Measurements from ENCODE around the gene TENM3. TPM values are rescaled to one million over a fixed set of nuclear protein-coding genes. Genes with fewer than 3 reads are reported as not detected.
A peak's percentile ranks its signal among the peaks of the same experiment; 100 is the strongest.

The TENM3 gene
- polyA plus RNA-seq, 4 donors, result 15.3 to 18.0 (median 17.9) TPM

DNA sequence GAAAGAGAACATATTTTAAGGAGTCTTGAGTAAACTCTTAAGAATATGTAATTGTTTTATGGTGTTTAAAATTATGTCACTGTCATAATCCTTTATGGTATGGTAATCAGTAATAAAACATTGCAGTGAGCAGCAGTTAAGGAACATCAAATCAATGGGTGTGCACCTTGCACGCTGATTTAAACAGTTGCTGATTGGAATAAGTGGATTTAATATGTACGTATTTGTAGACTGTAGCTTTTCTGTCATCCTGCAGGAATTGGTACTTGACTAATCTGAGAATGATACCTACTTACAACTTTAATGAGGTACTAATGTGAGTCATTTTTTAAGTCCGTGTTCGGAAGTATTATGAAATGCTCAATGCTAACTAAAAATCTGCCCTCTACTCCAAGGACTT, 461.7 kb downstream of the TENM3 start:
- DNase-seq (ENCODE audit: low read depth in 4 of 4, low spot score in 3 of 4), result no peak

DNA sequence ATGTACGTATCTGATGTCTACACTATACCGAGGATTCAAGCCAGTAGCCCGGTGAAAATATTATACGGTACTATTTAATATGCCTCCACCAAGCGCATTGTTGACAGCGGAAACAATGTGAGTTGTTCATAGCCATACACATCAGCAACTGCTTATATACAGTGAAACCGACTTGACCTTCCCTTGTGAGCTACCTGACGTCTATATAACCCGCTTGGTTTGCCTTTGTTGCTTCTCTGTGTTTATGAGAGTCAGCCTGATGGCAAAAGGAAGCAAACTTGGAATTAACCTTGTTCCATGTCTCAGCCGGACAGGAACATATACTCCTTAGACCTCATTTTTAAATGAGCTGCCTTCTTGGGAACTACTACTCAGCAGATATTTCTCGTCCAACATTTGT, 462.2 kb downstream of the TENM3 start:
- no peak for DNase-seq (ENCODE audit: low read depth in 4 of 4, low spot score in 3 of 4)

DNA sequence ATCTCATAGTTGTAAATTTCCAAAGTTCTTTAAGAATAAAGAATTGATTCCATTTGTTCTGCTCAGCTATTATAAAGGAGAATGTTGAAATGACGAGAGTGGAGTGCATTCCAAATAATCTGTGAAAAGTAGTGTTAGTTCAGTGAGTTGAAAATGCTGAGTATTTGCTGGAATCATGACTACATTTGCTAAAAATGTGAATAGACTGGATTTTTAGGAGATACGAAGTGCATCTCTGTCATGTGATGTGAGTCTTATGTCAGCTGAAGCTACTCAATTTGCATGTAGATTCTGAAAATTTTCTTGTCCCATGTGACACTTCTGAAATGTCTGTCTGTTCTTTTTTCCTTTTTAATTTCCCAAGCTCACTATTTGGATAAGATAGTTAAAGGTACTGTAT, 468.0 kb downstream of the TENM3 start:
- no peak for DNase-seq (ENCODE audit: low read depth in 4 of 4, low spot score in 3 of 4)

DNA sequence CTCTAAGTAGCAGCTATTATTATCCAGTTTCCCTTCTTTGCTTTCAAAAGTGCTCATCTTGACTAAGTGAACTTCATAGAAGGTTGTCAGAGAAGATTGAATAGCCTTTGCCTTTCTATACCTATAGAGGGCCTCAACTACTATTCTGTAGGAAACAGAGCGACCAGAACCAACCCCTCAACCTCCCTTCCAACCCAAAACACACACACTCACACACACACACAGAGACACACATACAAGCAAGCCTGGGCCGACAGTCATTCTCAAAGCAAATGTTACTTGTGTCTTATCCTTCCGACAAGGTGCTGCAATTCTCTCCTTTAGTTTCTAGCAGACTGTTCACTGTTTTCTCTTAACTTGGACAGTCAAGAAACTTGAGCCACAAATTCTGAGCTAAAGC, 472.3 kb downstream of the TENM3 start:
- no peak for DNase-seq (ENCODE audit: low read depth in 4 of 4, low spot score in 3 of 4)

DNA sequence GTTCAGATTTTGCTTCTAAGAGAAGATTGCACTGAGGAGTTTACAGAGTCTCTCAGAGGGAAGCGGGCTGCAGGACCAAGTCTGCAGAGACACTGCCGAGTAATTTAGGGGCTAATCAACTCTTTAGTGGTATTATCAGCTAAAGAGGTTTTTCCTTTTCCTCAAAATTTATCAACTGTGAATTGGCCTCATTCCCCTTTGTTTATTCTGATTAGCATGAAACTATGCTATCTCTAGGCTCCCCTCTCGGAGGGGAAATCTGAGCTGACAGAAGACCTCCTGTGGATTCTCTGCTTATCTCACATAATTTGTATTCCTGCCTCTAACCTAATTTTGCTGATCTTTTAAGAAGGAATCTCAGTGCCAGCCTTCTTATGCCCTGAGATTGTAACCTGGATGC, 473.0 kb downstream of the TENM3 start:
- no peak for DNase-seq (ENCODE audit: low read depth in 4 of 4, low spot score in 3 of 4)

DNA sequence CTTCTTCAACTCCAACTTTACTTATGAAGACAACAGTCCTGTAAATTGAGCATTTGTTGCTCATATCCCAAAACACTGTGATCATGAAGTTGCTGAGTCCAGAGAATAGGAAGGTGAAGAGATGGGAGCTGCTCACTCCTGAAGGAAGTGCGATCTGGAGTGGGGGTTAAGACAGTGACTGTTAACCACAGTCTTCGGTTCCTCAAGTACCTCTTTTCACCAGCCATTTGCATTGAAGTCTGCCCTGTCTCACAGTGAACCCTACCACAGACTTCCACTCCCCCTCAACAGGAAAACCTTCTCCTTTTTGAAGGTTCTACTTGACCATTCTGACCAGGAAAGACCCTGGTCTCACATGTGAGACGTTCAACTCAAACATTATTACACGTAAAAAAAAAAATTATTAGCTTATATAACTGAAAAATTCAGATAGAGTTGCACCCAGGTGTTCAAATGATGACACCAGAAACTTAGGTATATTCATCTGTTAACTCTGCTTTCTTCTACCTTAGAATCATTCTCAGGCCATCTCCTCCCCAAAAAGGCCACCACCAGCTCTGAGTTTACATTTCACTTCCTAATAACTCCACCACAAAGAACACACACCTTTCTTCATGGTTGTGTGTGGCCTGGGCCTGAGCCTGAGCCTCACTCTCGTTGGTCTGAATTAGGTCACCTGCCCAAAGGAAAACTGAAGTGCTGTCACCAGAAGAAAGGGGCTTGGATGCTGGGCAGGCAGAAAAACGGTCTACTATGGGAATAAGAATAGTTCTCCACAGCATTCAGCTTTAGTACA, 474.8 kb downstream of the TENM3 start:
- no peak for DNase-seq (ENCODE audit: low read depth in 4 of 4, low spot score in 3 of 4)

DNA sequence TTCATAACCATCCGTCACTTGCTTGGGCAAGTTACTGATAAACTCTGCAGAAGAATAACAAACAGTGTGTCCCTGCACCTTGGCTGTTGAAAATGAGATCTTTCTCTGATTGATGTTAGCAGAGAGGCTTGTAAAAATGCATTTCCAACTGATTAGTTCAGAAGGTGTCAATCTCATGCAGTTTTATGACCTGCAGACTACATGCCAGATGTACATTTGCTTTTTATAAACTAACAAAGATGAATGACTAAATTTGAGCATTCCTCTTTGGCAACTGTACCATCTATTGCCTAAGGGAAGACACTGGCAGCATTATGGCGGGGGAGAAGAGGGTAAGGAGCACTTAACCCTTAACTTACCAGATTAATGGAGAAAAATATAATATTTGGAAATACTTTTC, 481.2 kb downstream of the TENM3 start:
- no peak for DNase-seq (ENCODE audit: low read depth in 4 of 4, low spot score in 3 of 4)

DNA sequence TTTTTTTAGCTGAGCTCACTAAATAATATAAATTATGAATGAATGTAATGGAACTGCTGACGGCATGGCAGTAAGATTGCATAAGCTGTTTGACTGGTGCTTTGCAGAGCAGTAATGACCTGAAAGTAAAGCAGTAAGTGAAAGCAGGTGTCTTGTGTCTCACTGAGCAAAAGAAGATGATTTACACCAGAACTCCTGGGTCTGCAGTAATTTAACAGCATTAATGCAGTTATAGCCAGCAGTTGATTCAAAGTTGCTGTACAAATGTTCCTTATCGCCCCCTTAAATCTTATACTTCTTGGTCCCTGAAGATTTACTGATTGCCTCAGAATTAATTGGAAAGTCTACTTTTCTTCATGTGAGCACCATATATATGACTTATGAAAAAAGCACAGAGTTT, 486.3 kb downstream of the TENM3 start:
- peak in 2 of 4 donors; percentile 24 to 34 for DNase-seq (ENCODE audit: low read depth in 4 of 4, low spot score in 3 of 4)

DNA sequence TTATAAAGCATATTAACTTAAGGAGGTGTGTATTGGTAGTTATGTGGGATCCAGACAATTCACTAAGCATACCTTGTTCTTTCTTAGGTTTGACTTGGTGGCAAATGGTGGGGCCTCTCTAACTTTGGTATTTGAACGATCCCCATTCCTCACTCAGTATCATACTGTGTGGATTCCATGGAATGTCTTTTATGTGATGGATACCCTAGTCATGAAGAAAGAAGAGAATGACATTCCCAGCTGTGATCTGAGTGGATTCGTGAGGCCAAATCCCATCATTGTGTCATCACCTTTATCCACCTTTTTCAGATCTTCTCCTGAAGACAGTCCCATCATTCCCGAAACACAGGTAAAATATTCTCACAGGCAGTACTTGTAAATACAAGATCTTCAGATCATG, 487.6 kb downstream of the TENM3 start:
- no peak for DNase-seq (ENCODE audit: low read depth in 4 of 4, low spot score in 3 of 4)

DNA sequence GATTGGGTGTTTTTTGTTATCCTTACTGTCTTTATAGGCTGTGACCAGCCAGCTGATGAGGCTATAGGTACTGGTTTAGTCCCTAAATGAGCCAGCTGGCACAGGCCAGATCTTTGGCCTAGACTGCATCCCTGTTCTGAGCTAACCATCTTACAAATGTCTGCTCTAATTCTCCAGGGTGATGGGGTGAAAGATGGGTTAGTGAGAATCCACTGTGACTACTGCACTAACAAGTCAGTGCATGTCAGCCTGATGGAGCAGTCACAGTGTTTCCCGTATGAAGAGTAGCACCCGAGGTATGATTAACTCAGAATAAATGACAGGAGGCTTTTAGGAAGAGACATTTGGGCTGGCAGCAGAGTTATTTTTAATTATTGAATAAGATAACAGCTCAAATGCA, 493.0 kb downstream of the TENM3 start:
- DNase-seq (ENCODE audit: low read depth in 4 of 4, low spot score in 3 of 4), result no peak

DNA sequence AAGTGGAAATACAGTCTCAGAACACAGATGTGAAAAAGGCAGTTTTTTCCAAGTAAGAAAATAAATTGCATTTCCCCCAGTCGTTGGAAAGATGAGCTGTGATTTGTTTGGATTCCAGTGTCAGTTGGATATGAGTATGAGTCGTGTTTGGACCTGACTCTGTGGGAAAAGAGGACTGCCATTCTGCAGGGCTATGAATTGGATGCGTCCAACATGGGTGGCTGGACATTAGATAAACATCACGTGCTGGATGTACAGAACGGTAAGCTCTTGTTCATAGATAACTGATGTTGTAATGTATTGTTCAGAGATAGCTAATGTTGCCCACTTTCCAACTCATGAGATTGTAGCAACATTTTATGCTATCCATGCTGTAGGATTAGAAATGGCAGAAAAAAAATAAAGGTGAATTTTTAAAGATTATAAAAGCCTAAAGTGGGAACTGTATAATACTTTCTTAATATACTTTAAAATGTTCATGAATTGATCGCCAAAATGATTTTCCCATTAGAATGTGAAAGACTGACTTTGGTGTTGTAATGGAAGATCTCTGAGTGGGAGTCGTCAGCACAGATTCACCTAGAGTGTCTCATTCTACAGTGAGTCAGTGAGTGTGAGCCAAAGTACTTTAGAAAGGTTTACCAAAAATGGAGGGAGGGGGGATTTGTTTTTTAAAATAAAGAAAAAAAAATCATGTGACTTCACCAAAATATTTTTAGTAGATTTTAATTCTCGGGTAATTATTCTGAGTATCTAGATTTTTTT, 495.3 kb downstream of the TENM3 start:
- no peak for DNase-seq (ENCODE audit: low read depth in 4 of 4, low spot score in 3 of 4)

DNA sequence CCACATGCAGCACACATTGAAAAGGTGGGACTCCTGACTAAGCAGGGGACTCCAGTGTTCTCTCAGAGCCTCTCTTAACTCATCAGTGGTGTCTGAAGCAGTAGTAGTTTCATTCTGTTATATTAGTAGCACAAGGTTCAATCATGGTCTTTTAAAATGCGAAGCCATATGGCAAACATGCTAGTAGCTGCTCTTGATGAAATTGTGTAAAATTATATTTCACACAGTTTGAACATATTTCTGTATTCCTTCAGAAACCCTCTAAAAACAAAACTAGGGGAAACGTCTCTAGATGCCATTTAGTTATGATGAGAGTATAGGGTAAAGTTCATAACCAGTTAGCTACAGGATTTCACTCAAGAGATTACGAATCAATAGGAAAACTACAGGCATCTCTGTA, 497.1 kb downstream of the TENM3 start:
- no peak for DNase-seq (ENCODE audit: low read depth in 4 of 4, low spot score in 3 of 4)

DNA sequence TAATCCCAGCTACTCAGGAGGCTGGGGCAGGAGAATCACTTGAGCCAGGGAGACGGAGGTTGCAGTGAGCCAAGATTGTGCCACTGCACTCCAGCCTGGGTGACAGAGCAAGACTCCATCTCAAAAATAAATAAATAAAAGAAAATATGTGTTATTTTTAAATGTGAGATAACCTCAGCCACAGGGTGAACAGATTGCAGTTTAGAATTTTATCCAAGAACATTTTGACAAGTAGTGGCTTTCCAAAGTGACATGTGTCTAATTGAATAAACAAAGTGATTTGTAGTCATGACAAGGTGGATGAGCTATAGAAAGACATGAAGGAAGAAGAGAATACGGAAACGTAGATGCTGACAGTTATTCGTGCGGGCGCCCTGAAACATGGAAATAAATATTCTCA, 497.9 kb downstream of the TENM3 start:
- DNase-seq (ENCODE audit: low read depth in 4 of 4, low spot score in 3 of 4), result no peak

DNA sequence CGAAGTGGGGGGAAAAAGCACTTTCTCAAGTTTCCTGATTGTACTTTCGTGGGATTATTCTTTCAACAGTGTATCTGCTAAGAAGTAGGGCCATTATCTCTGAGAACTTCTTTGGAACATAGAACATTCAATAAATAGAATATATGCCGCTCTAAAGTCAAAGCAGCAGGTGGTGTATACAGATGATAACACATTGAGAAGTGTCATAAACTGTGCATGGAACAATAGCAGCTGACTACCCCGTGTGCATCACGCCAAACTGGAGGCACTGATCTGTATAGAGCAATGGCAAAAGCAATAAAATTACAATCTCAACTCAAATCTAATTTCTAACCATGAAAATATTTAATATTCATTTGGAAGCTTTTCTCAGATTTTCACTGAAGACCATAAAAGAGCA, 498.7 kb downstream of the TENM3 start:
- DNase-seq (ENCODE audit: low read depth in 4 of 4, low spot score in 3 of 4), result no peak

DNA sequence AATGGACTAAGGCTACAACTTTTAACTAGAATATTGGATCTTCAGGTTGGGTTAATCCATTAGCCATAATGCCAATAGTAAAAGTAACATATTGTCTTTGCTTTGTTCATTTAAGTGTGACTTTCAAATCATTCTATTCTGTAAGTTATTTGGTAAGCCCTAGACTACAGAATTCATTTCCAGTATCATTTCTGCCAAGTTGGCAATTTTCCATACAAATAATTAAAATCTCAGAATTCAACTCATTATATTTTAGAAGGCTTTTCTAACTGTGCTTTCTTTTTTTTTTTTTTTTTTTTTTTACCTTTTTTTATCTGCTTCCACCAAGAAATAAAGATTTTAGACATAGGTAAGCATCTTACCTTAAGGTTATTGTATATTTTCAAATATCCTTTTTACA, 500.6 kb downstream of the TENM3 start:
- no peak for DNase-seq (ENCODE audit: low read depth in 4 of 4, low spot score in 3 of 4)

DNA sequence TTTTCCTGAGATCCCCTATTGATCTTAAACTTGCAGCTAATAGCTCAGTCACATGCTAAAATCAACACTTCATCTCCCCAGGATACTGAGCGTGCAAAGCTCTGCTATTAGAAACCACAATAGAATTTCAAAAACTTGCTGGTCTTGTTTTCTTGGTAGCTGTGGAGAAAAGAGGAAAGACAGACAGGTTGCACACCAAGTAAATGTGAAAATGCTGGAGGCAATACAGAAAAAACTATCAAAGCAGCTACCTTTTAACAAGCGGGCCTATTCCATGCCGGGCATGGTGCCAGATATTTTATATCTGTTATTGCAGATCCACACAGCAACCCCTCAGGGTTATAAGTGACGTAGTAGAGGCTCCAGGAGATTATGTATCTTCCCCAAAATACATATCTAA, 502.0 kb downstream of the TENM3 start:
- no peak for DNase-seq (ENCODE audit: low read depth in 4 of 4, low spot score in 3 of 4)

DNA sequence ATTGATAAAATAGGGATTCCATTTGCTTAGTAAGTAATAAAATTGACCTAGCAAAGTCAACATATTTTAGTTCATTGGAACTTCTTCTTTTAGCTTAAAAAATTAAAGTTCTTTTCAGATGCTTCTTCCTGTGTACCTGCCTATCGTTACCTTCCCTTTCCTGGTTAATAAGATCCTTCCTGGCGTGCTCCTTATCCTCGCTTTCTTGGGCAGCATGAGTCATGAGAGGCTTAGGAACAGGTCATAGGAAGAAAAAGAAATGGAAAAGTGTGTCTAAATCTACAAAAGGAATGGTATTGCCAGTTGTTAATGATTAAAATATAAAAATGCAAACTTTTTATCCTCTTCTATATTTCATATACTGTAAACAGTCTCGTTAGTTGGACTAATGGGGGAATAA, 503.7 kb downstream of the TENM3 start:
- DNase-seq (ENCODE audit: low read depth in 4 of 4, low spot score in 3 of 4), result no peak

DNA sequence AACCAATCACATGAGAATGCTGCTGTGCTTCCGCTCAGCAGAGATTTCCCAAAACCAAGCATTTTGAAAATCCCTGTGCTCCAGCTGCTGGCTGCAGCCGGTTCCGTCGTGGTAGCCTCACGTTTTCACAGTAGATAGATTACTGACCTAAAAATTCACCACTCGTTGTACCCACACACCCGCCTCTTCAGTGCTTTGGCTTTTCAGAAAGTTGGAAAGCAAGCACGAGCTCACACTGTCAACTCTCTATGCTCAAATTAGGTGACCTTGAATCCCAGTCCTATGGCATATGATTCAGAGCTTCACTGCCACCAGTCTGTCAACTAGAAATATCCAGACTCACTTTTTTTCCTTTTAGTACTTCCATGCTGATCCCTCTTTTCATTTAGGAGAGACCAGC, 505.1 kb downstream of the TENM3 start:
- no peak for DNase-seq (ENCODE audit: low read depth in 4 of 4, low spot score in 3 of 4)

DNA sequence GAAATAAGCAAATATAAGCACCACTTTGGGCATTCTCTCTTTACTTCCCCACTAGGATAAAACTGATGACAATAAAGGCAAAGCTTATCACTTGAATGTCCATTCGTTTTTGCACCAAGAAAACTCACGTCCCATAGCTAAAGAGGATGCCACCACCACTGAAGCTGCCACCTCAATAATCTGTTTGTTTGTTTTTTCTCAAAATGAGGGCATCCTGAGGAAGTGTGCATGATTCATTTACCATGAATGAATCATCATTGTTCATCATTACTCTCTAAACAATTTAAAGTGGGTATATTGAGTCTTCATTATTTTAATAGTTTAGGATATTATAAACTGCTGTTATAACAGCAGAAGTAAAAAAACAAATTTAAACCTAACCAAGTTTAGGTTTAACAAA, 505.7 kb downstream of the TENM3 start:
- no peak for DNase-seq (ENCODE audit: low read depth in 4 of 4, low spot score in 3 of 4)

DNA sequence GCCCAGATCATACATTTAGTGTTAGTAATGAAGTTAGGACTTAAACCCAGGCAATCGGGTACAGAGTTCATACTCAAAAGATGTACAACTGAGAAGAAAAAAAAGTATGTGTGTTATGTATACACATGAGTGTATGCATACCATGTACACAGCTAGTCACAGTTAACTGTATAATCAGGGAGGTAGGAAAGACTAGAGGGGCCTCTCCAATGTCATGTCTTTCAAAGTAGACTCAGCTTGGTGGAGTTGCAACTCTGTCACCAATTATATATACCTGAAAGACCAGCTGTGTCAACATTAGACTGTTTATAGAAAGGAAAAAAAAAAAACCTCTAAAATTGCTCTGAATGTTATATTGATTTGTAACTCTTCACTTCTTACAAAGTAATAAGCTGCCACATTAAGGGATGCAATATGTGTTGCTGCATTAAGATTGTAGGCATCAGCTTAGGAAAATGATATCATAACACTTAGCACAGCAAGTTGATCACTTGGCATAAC, 506.5 kb downstream of the TENM3 start:
- DNase-seq (ENCODE audit: low read depth in 4 of 4, low spot score in 3 of 4), result no peak

DNA sequence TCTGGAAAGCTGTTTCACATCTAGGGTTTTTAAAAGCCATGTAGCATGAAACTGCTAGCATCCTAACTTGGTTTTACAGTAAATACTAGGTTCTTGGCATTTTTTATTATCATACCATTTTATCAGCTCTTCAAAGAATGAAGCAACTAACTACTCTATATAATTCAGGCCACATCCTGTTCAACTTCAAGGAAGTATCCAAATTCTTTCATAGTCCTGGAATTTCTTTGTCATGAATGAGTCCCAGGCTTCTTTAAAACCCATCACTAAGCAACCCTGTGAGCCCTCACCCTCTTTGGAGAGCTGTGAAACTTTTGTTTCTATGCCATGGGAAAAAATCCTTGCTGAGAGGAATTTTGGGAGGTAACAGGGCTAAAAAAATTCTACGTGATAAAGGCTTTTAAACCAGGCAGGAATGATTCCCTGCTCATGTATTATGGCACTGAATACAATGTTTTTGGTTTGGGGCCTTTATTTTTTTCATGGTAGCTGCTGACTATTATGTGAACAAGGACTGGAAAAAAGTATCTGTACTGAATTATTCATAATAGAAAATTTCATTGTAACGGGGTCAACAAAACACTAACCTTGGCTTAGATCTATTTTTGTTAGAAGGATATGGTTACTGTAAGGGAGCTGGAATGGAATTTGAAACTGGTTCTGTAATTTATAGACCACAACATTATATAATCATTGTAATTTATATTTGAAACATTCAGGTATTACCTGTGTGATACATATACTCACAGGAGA, 509.1 kb downstream of the TENM3 start:
- no peak for DNase-seq (ENCODE audit: low read depth in 4 of 4, low spot score in 3 of 4)

All from right renal pelvis (tissue), 4 donors.